Smooth muscle cell (in vitro differentiated cells): ENCODE data around the gene BMP5. TPM values are rescaled to one million over a fixed set of nuclear protein-coding genes. Genes with fewer than 3 reads are reported as not detected.
A peak's percentile ranks its signal among the peaks of the same experiment; 100 is the strongest.

Experiments
- DNase-seq: peaks from one replicate; lab custom pipeline; 2025; ENCODE audit not compliant: unreplicated experiment; lab: John Stamatoyannopoulos, UW
- H2AFZ ChIP-seq: fragments of 200-600 bp; sonication (generic); 2 replicates; pipeline ENCODE4 v1.6.0; 2016; ENCODE audit warnings: antibody characterized with exemption, low read depth, mild to moderate bottlenecking
- H3F3A ChIP-seq: fragments of 200-600 bp; sonication (generic); 2 replicates; pipeline ENCODE4 v1.6.0; 2017; ENCODE audit warnings: antibody characterized with exemption, low read depth
- H3K27ac ChIP-seq: fragments of 200-600 bp; sonication (generic); 2 replicates; pipeline ENCODE4 v1.5.1; 2016; ENCODE audit warnings: low read depth, mild to moderate bottlenecking
- H3K27me3 ChIP-seq: fragments of 200-600 bp; sonication (generic); 2 replicates; pipeline ENCODE4 v1.6.1; 2016; ENCODE audit warnings: low read depth, mild to moderate bottlenecking
- H3K36me3 ChIP-seq: fragments of 200-600 bp; sonication (generic); 2 replicates; pipeline ENCODE4 v1.5.1; 2016; ENCODE audit warnings: low read depth
- H3K4me1 ChIP-seq: fragments of 200-600 bp; sonication (generic); 2 replicates; pipeline ENCODE4 v1.5.1; 2016; ENCODE audit warnings: low read depth
- H3K4me2 ChIP-seq: fragments of 200-600 bp; sonication (generic); 2 replicates; pipeline ENCODE4 v1.6.0; 2016; ENCODE audit warnings: mild to moderate bottlenecking
- H3K4me3 ChIP-seq: fragments of 200-600 bp; sonication (generic); 2 replicates; pipeline ENCODE4 v1.5.1; 2016; ENCODE audit warnings: mild to moderate bottlenecking
- H3K79me2 ChIP-seq: fragments of 200-600 bp; sonication (generic); 2 replicates; pipeline ENCODE4 v1.6.0; 2016; ENCODE audit warnings: low read depth, mild to moderate bottlenecking
- H3K9ac ChIP-seq: fragments of 200-600 bp; sonication (generic); 2 replicates; pipeline ENCODE4 v1.6.0; 2016; ENCODE audit warnings: low read depth
- H3K9me3 ChIP-seq: fragments of 200-600 bp; sonication (generic); replicated peaks from 2 replicates; pipeline ENCODE4 v1.5.1; 2016; ENCODE audit warnings: low read depth
- H4K20me1 ChIP-seq: fragments of 200-600 bp; sonication (generic); 2 replicates; pipeline ENCODE4 v1.6.0; 2016; ENCODE audit warnings: low read depth
- WGBS: methylation state at CpG from one replicate; pipeline ENCODE4 v1.1.7; 2016; ENCODE audit warnings: low lambda C conversion rate; 5-methylcytosine and 5-hydroxymethylcytosine counted together
- polyA plus RNA-seq: library from polyadenylated mRNA; unstranded; fragments of >200 nt; fragmentation: Nextera tagmentation; extraction: Ambion mirVana; gene quantifications from 2 replicates; pipeline ENCODE4 v1.2.1, GENCODE V29; 2016
- total RNA-seq: library from RNA; depleted of rRNA; stranded (reverse); fragments of >200 nt; gene quantifications from 2 replicates; pipeline ENCODE4 v1.2.3, GENCODE V29; 2014
- TF ChIP-seq, protein P1 (sequence below): fragments of 200-600 bp; sonication (generic); IDR thresholded peaks from 2 replicates; pipeline ENCODE4 v1.5.1; 2017; ENCODE audit warnings: borderline replicate concordance, mild to moderate bottlenecking, antibody characterized with exemption; ENCODE audit not compliant: insufficient read depth, poor library complexity, severe bottlenecking

The BMP5 gene
- total and polyA plus RNA-seq, 2 experiments from 2014 or later, result 0.07 to 3.5 TPM

DNA sequence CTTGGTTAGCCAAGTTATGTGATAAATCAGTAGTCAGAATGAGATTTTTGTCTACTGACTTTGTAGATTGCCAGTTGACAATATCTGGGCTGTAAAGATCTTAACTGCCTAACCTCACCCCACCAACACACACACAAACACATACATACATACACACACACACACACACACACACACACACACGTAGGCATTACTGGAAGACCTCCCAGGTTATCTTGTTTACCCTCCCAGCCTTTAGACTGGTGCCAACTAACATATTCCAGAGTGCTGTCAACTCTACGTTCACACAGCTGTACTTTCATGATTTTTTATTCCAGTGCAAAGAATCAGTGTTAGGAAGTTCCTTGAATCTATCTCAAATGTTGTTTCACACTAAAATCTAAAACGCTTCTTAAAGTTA lies 38.9 kb downstream of the BMP5 start:
- WGBS, result 29% methylated on average over 3 of the region's 3 CpGs
- Histone ChIP-seq H3K4me2 (peak overlapping the region; percentile 44), H4K20me1 (no peaks in the 10 kb centered on the region), H3K27me3 (no peaks in the 10 kb centered on the region), H3K4me1 (peaks cover 17% of the 10 kb centered on the region), H3K4me3 (peak overlapping the region; percentile 31), H3F3A (no peaks in the 10 kb centered on the region), H3K9me3 (no peaks in the 10 kb centered on the region), H3K36me3 (no peaks in the 10 kb centered on the region), H3K9ac (no peak overlapping the region), H3K79me2 (no peaks in the 10 kb centered on the region), H2AFZ (no peak overlapping the region), H3K27ac (no peak overlapping the region)
- TF ChIP-seq, protein P1, sequence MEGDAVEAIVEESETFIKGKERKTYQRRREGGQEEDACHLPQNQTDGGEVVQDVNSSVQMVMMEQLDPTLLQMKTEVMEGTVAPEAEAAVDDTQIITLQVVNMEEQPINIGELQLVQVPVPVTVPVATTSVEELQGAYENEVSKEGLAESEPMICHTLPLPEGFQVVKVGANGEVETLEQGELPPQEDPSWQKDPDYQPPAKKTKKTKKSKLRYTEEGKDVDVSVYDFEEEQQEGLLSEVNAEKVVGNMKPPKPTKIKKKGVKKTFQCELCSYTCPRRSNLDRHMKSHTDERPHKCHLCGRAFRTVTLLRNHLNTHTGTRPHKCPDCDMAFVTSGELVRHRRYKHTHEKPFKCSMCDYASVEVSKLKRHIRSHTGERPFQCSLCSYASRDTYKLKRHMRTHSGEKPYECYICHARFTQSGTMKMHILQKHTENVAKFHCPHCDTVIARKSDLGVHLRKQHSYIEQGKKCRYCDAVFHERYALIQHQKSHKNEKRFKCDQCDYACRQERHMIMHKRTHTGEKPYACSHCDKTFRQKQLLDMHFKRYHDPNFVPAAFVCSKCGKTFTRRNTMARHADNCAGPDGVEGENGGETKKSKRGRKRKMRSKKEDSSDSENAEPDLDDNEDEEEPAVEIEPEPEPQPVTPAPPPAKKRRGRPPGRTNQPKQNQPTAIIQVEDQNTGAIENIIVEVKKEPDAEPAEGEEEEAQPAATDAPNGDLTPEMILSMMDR, result no peak
- DNase-seq, result no peak

DNA sequence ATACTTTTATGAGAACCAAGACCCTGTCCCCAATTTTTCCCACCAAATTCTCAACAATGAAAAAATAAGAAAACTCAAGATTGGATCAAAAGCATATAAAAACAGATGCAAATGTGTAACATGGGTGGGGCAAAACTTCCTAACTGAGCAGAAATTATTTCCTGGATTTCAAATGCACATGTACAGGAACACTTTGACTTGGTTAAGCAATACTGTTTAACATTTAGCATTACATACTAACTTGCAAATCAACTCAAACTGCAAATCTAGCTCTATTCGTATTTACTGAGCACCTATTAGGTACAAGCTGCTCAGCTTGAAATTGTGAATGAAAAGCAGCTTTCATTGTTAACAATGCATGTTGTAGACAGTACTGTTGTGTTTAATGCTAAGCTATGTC lies 40.2 kb downstream of the BMP5 start:
- Histone ChIP-seq H3K27me3 (no peaks in the 10 kb centered on the region), H3K9ac (no peak overlapping the region), H3K79me2 (no peaks in the 10 kb centered on the region), H3K4me2 (no peak overlapping the region), H3K27ac (no peak overlapping the region), H3K4me3 (no peak overlapping the region), H3K36me3 (no peaks in the 10 kb centered on the region), H2AFZ (no peak overlapping the region), H3K9me3 (no peaks in the 10 kb centered on the region), H3K4me1 (peaks cover 17% of the 10 kb centered on the region), H4K20me1 (no peaks in the 10 kb centered on the region), H3F3A (no peaks in the 10 kb centered on the region)
- WGBS, result 80% methylated on average over 1 of the region's 1 CpG
- no peak for DNase-seq
- TF ChIP-seq, protein P1, result no peak

DNA sequence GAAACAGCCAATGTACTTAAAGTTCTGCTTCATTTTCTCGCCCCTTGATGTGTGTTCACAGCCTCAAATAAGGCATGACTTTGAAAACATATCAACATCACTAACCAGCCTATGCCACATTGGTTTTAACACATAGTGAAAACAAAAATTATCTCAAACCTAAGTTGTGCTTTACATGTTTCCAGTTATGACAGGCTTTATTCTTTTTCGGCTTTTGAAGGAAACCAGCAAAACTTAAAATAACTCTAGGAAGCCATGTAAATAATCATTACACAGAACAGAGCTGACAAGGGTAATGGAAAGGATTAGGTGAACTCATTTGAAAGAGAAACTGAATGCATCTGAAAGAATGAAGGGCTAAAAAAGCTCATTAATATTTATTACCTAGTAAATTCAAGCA lies 42.1 kb downstream of the BMP5 start:
- no peak overlapping the region for H3K27ac ChIP-seq
- peak overlapping the region; percentile 47 for H2AFZ ChIP-seq
- TF ChIP-seq, protein P1, result no peak
- peaks cover 20% of the 10 kb centered on the region for H3K4me1 ChIP-seq
- H3K4me3 ChIP-seq, result no peak overlapping the region
- WGBS, result 47% methylated on average over 2 of the region's 2 CpGs
- no peaks in the 10 kb centered on the region for H3K79me2 ChIP-seq
- no peaks in the 10 kb centered on the region for H4K20me1 ChIP-seq
- H3K9ac ChIP-seq, result no peak overlapping the region
- H3K4me2 ChIP-seq, result peak overlapping the region; percentile 54
- no peaks in the 10 kb centered on the region for H3K9me3 ChIP-seq
- no peaks in the 10 kb centered on the region for H3K27me3 ChIP-seq
- H3K36me3 ChIP-seq, result no peaks in the 10 kb centered on the region
- no peak for DNase-seq
- H3F3A ChIP-seq, result no peaks in the 10 kb centered on the region

DNA sequence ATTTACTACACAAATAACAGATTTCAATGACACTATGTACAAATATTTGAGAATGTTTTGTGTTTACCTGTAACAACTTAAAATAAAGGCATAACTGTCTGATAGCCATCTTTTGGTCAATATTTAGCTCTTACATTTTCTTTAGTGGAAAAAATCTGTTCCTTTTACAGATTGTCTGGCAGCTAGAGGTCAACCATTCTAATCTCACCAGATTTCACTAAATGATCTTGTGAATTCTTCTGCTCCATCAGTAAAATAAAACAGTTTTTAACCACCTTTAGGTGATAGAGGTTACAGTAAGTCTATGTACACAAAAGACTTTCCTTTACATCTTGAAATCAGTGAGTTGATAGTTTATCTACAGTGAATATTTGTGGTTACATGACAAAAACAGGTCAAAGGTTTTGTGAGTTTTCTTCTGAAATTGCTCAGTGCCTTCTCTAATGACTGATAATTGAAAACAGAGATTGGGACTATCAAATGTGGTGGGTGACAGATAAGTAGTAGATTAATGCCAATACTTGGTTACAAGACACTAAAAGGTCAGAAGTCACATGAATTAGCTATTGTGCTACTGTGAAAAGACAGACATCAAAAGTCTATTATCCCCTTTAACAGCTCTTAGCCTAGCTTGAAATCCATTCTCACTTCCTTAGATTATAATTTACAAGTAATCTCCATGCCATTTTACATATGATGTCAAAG lies 47.4 kb downstream of the BMP5 start:
- H3K27ac ChIP-seq, result no peak overlapping the region
- no peak overlapping the region for H3K9ac ChIP-seq
- H3K4me1 ChIP-seq, result peaks cover 41% of the 10 kb centered on the region
- no peak overlapping the region for H3K4me2 ChIP-seq
- no peaks in the 10 kb centered on the region for H3K79me2 ChIP-seq
- no peak overlapping the region for H2AFZ ChIP-seq
- TF ChIP-seq, protein P1, result no peak
- H4K20me1 ChIP-seq, result no peaks in the 10 kb centered on the region
- H3K36me3 ChIP-seq, result no peaks in the 10 kb centered on the region
- H3K27me3 ChIP-seq, result no peaks in the 10 kb centered on the region
- H3K4me3 ChIP-seq, result no peak overlapping the region
- no peak for DNase-seq
- H3K9me3 ChIP-seq, result no peaks in the 10 kb centered on the region
- H3F3A ChIP-seq, result peaks cover 13% of the 10 kb centered on the region
